ENCODE measurements around the gene PPIL3.

PPIL3 gene

DNA sequence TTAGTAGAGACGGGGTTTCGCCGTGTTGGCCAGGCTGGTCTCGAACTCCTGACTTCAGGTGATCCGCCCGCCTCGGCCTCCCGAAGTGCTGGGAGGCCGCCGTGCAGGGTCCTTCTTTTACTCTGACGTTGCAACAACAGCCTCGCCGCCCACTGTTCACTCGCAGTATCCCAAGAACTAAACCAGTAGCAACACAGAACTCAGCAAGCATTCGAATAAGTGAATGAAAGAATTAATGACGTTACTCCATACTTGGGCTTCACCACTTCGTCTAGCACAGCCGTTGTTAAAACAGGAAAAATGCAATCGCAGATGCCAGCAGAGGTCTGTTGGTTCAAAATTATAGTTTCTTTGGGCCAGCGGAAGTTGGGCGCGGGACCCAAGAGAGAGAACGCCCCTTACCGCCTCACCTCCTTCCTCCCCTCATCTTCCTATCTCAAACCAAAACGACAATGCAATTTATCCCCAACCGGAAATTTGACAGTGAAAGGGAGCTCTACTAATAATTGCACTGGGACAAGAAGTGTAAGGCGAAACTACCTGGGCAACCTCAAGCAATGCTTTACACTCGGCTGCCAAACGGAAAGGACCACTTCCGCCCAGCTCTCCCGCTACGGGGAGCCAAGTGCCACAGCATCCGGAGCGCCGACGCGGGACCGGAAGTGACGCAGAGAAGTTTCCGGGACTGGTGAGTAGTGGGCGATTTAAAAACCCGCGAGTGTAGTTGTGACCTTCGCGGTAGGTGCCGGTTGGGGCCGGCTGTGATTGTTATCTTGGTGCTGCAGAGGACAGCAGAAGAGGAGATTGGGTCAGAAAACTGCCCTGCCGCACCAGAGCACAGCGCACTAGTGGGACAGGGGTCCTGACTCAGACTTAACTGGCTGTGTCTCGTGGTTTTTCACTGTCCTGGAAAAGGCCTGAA, at the start of gene PPIL3, which contains the start of gene NIF3L1:
Gene PPIL3, minus strand, starts transcription at position 374 of the 922 bp plus-strand sequence. CDS start 1,462 bp downstream, outside the sequence.
Gene NIF3L1, plus strand, starts transcription at position 668 of the 922 bp plus-strand sequence. CDS start 2,573 bp downstream, outside the sequence.
- Histone ChIP-seq H3K27ac (ENCODE audit: low read depth, low read length) (peak within 1 kb of the TSS; percentile 93), H3K9ac (ENCODE audit: low read depth in 1 of 2, low read length in 2 of 2) (peak within 1 kb of the TSS; percentile 88 to 99), H3K9me3 (ENCODE audit: control insufficient read depth in 1 of 2, low read length in 2 of 2) (no peaks in the 10 kb centered on the region), H3K4me3 (ENCODE audit: low read depth in 1 of 2, low read length in 2 of 2) (peak within 1 kb of the TSS; percentile 82 to 100), H3K27me3 (ENCODE audit: control insufficient read depth in 1 of 2, insufficient read depth in 2 of 2, low read length in 2 of 2) (no peaks in the 10 kb centered on the region), H3K36me3 (ENCODE audit: control insufficient read depth in 1 of 2, insufficient read depth in 2 of 2, low read length in 2 of 2) (peaks cover 0 to 24% of the 10 kb centered on the region in 2 donors), H3K4me1 (ENCODE audit: control insufficient read depth in 1 of 2, insufficient read depth in 2 of 2, low read length in 2 of 2) (peaks cover 6 to 17% of the 10 kb centered on the region in 2 donors)

- Histone ChIP-seq H3K27me3 (ENCODE audit: control insufficient read depth in 1 of 2, insufficient read depth in 2 of 2, low read length in 2 of 2) (no peaks in the 10 kb centered on the region), H3K27ac (ENCODE audit: low read depth, low read length) (no peak overlapping the region), H3K9ac (ENCODE audit: low read depth in 1 of 2, low read length in 2 of 2) (no peak overlapping the region), H3K4me3 (ENCODE audit: low read depth in 1 of 2, low read length in 2 of 2) (no peak overlapping the region), H3K36me3 (ENCODE audit: control insufficient read depth in 1 of 2, insufficient read depth in 2 of 2, low read length in 2 of 2) (peaks cover 7 to 68% of the 10 kb centered on the region in 2 donors), H3K4me1 (ENCODE audit: control insufficient read depth in 1 of 2, insufficient read depth in 2 of 2, low read length in 2 of 2) (no peaks in the 10 kb centered on the region), H3K9me3 (ENCODE audit: control insufficient read depth in 1 of 2, low read length in 2 of 2) (no peaks in the 10 kb centered on the region)
These were observed 42.2 kb upstream of the PPIL3 start for GRCh38 chr2:200930947-200931626.

- Histone ChIP-seq H3K9ac (ENCODE audit: low read depth in 1 of 2, low read length in 2 of 2) (no peak overlapping the region), H3K27me3 (ENCODE audit: control insufficient read depth in 1 of 2, insufficient read depth in 2 of 2, low read length in 2 of 2) (no peaks in the 10 kb centered on the region), H3K9me3 (ENCODE audit: control insufficient read depth in 1 of 2, low read length in 2 of 2) (no peaks in the 10 kb centered on the region), H3K4me1 (ENCODE audit: control insufficient read depth in 1 of 2, insufficient read depth in 2 of 2, low read length in 2 of 2) (no peaks in the 10 kb centered on the region), H3K27ac (ENCODE audit: low read depth, low read length) (no peak overlapping the region), H3K36me3 (ENCODE audit: control insufficient read depth in 1 of 2, insufficient read depth in 2 of 2, low read length in 2 of 2) (peaks cover 5 to 64% of the 10 kb centered on the region in 2 donors), H3K4me3 (ENCODE audit: low read depth in 1 of 2, low read length in 2 of 2) (no peak overlapping the region)
These were observed 40.7 kb upstream of the PPIL3 start for GRCh38 chr2:200929334-200930249.

DNA sequence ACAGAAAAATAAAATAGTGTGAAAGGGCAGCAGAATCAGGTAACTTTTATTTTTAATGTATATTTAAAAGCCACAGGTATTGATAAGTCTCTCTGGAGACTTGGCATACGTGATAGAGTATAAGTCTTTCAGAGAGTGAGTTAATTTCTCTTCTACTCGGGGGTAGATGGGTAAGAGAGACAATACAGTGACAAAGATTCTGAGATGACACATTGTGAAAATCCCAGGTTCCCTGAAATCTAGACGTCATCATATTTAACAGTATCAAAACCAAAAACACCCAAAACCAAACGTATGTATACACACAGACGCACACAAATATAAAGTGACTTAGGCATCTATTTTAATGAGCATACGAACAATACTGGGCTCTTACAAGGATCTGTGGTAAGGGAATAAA, 33.6 kb upstream of the PPIL3 start:
- no peaks in the 10 kb centered on the region for H3K4me1 ChIP-seq (ENCODE audit: control insufficient read depth in 1 of 2, insufficient read depth in 2 of 2, low read length in 2 of 2)
- H3K9me3 ChIP-seq (ENCODE audit: control insufficient read depth in 1 of 2, low read length in 2 of 2): no peaks in the 10 kb centered on the region
- peaks cover 13 to 64% of the 10 kb centered on the region in 2 donors for H3K36me3 ChIP-seq (ENCODE audit: control insufficient read depth in 1 of 2, insufficient read depth in 2 of 2, low read length in 2 of 2)
- H3K4me3 ChIP-seq (ENCODE audit: low read depth in 1 of 2, low read length in 2 of 2): no peak overlapping the region
- no peaks in the 10 kb centered on the region for H3K27me3 ChIP-seq (ENCODE audit: control insufficient read depth in 1 of 2, insufficient read depth in 2 of 2, low read length in 2 of 2)
- H3K27ac ChIP-seq (ENCODE audit: low read depth, low read length): no peak overlapping the region
- no peak overlapping the region for H3K9ac ChIP-seq (ENCODE audit: low read depth in 1 of 2, low read length in 2 of 2)

DNA sequence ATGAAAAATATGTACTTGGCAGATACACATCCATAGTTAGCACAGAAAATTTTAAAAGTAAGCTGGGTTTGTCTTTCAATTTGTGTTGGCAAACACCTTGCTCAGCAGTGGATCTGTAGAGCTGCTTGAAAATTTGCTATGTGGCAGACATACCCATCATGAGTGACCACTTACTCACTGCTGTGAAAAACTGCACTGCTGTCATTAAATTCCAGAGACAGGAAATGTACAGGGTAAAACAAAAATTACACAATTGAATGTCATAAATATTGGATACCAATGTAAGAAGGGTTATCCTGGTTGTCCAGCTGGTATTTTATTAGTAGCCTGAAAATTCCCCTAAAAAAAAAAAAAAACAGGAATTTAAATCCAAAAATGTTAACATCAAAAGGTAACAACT, 24.8 kb upstream of the PPIL3 start:
- Histone ChIP-seq H3K27ac (ENCODE audit: low read depth, low read length) (no peak overlapping the region), H3K9me3 (ENCODE audit: control insufficient read depth in 1 of 2, low read length in 2 of 2) (no peaks in the 10 kb centered on the region), H3K4me3 (ENCODE audit: low read depth in 1 of 2, low read length in 2 of 2) (no peak overlapping the region), H3K4me1 (ENCODE audit: control insufficient read depth in 1 of 2, insufficient read depth in 2 of 2, low read length in 2 of 2) (no peaks in the 10 kb centered on the region), H3K9ac (ENCODE audit: low read depth in 1 of 2, low read length in 2 of 2) (no peak overlapping the region), H3K27me3 (ENCODE audit: control insufficient read depth in 1 of 2, insufficient read depth in 2 of 2, low read length in 2 of 2) (no peaks in the 10 kb centered on the region), H3K36me3 (ENCODE audit: control insufficient read depth in 1 of 2, insufficient read depth in 2 of 2, low read length in 2 of 2) (peaks cover 22 to 66% of the 10 kb centered on the region in 2 donors)

DNA sequence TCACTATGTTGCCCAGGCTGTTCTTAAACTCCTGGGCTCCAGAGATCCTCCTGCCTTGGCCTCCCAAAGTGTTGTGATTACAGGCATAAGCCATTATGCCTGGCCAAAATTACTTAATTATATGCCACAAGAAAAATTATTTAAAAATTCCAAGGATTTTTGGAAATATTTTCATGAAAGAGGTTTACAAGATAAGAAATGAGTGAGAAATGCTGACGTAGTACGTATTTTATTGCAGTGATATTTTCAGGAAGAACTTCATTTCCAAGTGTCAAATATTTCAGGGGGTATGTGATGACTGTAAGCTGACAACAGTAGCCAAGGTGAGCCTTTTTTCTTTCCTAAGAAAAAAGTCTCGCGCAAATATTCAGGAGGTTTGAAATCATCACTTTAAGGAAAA, 21.1 kb upstream of the PPIL3 start:
- no peaks in the 10 kb centered on the region for H3K9me3 ChIP-seq (ENCODE audit: control insufficient read depth in 1 of 2, low read length in 2 of 2)
- H3K9ac ChIP-seq (ENCODE audit: low read depth in 1 of 2, low read length in 2 of 2): no peak overlapping the region
- no peaks in the 10 kb centered on the region for H3K27me3 ChIP-seq (ENCODE audit: control insufficient read depth in 1 of 2, insufficient read depth in 2 of 2, low read length in 2 of 2)
- no peak overlapping the region for H3K27ac ChIP-seq (ENCODE audit: low read depth, low read length)
- peaks cover 16 to 62% of the 10 kb centered on the region in 2 donors for H3K36me3 ChIP-seq (ENCODE audit: control insufficient read depth in 1 of 2, insufficient read depth in 2 of 2, low read length in 2 of 2)
- H3K4me1 ChIP-seq (ENCODE audit: control insufficient read depth in 1 of 2, insufficient read depth in 2 of 2, low read length in 2 of 2): no peaks in the 10 kb centered on the region
- H3K4me3 ChIP-seq (ENCODE audit: low read depth in 1 of 2, low read length in 2 of 2): no peak overlapping the region

GRCh38 chr2:200905618-200906296, 16.9 kb upstream of the PPIL3 start:
- Histone ChIP-seq H3K27ac (ENCODE audit: low read depth, low read length) (no peak overlapping the region), H3K4me3 (ENCODE audit: low read depth in 1 of 2, low read length in 2 of 2) (no peak overlapping the region), H3K9me3 (ENCODE audit: control insufficient read depth in 1 of 2, low read length in 2 of 2) (no peaks in the 10 kb centered on the region), H3K4me1 (ENCODE audit: control insufficient read depth in 1 of 2, insufficient read depth in 2 of 2, low read length in 2 of 2) (no peaks in the 10 kb centered on the region), H3K36me3 (ENCODE audit: control insufficient read depth in 1 of 2, insufficient read depth in 2 of 2, low read length in 2 of 2) (peaks cover 11 to 49% of the 10 kb centered on the region in 2 donors), H3K27me3 (ENCODE audit: control insufficient read depth in 1 of 2, insufficient read depth in 2 of 2, low read length in 2 of 2) (no peaks in the 10 kb centered on the region), H3K9ac (ENCODE audit: low read depth in 1 of 2, low read length in 2 of 2) (no peak overlapping the region)

DNA sequence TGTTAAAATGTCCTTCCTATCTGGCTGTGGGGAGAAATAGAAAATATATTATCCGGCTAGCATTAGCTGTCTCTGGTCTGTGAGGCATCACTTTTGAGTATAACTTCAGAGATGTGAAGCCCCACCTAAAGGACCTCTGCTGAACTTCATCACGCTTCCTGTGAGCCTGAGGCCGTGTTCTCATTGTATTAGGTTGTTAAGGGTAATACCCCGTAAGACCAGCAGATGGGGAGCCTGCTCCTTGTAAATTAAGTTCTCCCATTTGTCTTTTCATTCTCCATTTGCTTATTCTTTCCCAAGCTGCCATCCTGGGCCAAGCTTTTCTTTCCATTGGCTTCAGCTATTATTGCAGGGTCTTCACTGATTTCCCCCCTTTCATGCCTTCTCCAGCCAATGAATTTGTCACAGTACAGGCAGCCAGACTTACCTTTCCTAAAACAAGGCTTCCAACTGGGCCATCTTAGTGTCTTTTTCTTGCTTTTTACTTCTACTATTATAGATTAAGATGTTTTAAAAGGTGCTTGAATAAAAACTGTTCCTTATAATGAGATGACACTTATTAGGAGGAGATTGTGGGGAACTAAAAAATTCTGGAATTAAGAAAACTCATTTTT, 12.7 kb upstream of the PPIL3 start:
- no peak overlapping the region for H3K27ac ChIP-seq (ENCODE audit: low read depth, low read length)
- peaks cover 21 to 61% of the 10 kb centered on the region in 2 donors for H3K36me3 ChIP-seq (ENCODE audit: control insufficient read depth in 1 of 2, insufficient read depth in 2 of 2, low read length in 2 of 2)
- no peaks in the 10 kb centered on the region for H3K27me3 ChIP-seq (ENCODE audit: control insufficient read depth in 1 of 2, insufficient read depth in 2 of 2, low read length in 2 of 2)
- H3K9me3 ChIP-seq (ENCODE audit: control insufficient read depth in 1 of 2, low read length in 2 of 2): no peaks in the 10 kb centered on the region
- no peak overlapping the region for H3K9ac ChIP-seq (ENCODE audit: low read depth in 1 of 2, low read length in 2 of 2)
- no peak overlapping the region for H3K4me3 ChIP-seq (ENCODE audit: low read depth in 1 of 2, low read length in 2 of 2)
- H3K4me1 ChIP-seq (ENCODE audit: control insufficient read depth in 1 of 2, insufficient read depth in 2 of 2, low read length in 2 of 2): no peaks in the 10 kb centered on the region

GRCh38 chr2:200899482-200899881, 10.6 kb upstream of the PPIL3 start:
- Histone ChIP-seq H3K27me3 (ENCODE audit: control insufficient read depth in 1 of 2, insufficient read depth in 2 of 2, low read length in 2 of 2) (no peaks in the 10 kb centered on the region), H3K9ac (ENCODE audit: low read depth in 1 of 2, low read length in 2 of 2) (no peak overlapping the region), H3K9me3 (ENCODE audit: control insufficient read depth in 1 of 2, low read length in 2 of 2) (no peaks in the 10 kb centered on the region), H3K4me1 (ENCODE audit: control insufficient read depth in 1 of 2, insufficient read depth in 2 of 2, low read length in 2 of 2) (no peaks in the 10 kb centered on the region), H3K36me3 (ENCODE audit: control insufficient read depth in 1 of 2, insufficient read depth in 2 of 2, low read length in 2 of 2) (peaks cover 18 to 71% of the 10 kb centered on the region in 2 donors), H3K4me3 (ENCODE audit: low read depth in 1 of 2, low read length in 2 of 2) (no peak overlapping the region), H3K27ac (ENCODE audit: low read depth, low read length) (no peak overlapping the region)
